ENCODE measurements around the gene ZMPSTE24.

ZMPSTE24 gene

DNA sequence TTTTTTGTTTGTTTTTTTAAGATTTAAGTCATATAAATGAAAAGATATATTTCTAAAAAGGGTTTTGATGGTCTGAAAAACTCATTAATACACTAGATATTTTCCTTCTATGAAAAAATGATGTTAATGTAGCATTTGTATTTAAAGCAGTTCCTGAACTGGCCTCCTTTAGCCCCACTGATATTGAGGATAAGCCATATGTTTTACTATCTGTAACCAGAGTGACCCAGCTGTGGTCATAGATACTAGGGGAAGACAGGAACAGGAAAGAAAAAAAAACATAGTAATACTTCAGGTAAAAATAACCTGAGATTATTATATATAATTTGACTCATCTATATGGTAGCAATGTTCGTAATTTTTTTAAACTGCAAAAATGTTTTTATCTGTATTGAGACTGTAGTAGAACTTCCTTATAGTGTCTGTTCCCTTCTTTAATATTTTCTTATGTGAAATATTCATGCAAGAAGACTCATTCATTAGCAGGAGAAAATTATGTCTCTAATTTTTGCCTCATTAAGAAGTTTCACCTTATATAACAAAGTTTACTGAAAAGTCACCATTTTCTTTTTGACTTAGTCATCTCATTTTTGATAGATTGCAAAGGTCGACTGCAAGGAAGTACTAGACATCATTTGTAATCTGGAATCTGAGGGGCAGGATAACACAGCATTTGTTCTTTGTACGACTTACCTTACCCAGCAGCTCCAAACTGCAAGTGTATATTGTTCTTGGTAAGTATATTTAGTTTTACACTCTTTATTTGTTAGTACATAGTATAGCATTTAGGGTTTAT lies 35.9 kb upstream of the ZMPSTE24 start:
- Histone ChIP-seq H2BK5ac (ENCODE audit: low read length) (no peak overlapping the region), H2BK15ac (ENCODE audit: low read length) (no peak overlapping the region), H3K4me1 (ENCODE audit: control insufficient read depth in 2 of 2, insufficient read depth in 1 of 2, low read depth in 1 of 2, low read length in 2 of 2) (no peaks in the 10 kb centered on the region), H2BK12ac (ENCODE audit: low read length) (no peak overlapping the region), H3K9ac (ENCODE audit: low read depth, low read length, poor library complexity) (no peak overlapping the region), H3K27me3 (ENCODE audit: control insufficient read depth in 3 of 3, insufficient read depth in 3 of 3, low read depth in 1 of 3, low read length in 3 of 3) (no peaks in the 10 kb centered on the region), H3K79me1 (ENCODE audit: low read depth, low read length) (no peaks in the 10 kb centered on the region), H4K8ac (ENCODE audit: low read depth, low read length) (no peak overlapping the region), H2BK120ac (ENCODE audit: low read depth, low read length) (no peak overlapping the region), H3K18ac (ENCODE audit: low read length) (no peak overlapping the region), H2AFZ (ENCODE audit: low read length) (no peak overlapping the region), H3K14ac (ENCODE audit: low read length) (no peak overlapping the region), H3K36me3 (replicated peaks in 1 of 2; ENCODE audit: control insufficient read depth in 2 of 2, insufficient read depth in 2 of 2, low read length in 2 of 2) (peaks cover 3 to 63% of the 10 kb centered on the region in 2 donors), H3K4me3 (ENCODE audit: low read length in 2 of 2) (no peak overlapping the region), H4K91ac (ENCODE audit: low read depth, low read length, poor library complexity) (no peak overlapping the region), H3K27ac (replicated peaks; ENCODE audit: low read length) (no peak overlapping the region), H2AK5ac (ENCODE audit: low read depth, low read length) (no peak overlapping the region), H3K4ac (ENCODE audit: low read length) (no peak overlapping the region), H3K4me2 (ENCODE audit: insufficient read depth, low read length, poor library complexity, severe bottlenecking) (no peak overlapping the region), H3K23ac (ENCODE audit: low read depth, low read length, poor library complexity) (no peak overlapping the region), H3K9me3 (replicated peaks in 1 of 2; ENCODE audit: control insufficient read depth in 2 of 2, insufficient read depth in 1 of 2, low read depth in 1 of 2, low read length in 2 of 2) (no peaks in the 10 kb centered on the region)
- WGBS, 2 donors (ENCODE audit: extremely low coverage in 2 of 2, insufficient read length in 2 of 2, insufficient replicate concordance in 1 of 2), result no CpG with 5 or more reads among the region's 3 CpGs
- no peak for DNase-seq (ENCODE audit: low spot score)

DNA sequence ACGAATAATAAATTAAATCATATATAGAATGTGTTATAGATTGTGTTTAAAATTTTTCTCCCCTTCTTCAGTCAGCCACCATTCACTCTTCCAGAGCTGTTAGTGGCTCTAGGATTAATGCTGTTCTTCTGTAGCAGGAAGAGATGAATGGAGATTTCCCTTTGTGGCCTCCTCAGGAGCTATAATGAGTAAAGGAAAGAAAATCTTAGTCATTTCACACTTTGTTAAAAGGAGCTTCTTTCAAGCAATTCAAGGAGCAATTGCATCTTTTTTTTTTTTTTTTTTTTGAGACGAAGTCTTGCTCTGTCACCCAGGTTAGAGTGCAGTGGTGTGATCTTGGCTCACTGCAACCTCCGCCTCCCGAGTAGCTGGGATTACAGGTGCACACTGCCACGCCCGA lies 34.0 kb upstream of the ZMPSTE24 start:
- no peak overlapping the region for H3K9ac ChIP-seq (ENCODE audit: low read depth, low read length, poor library complexity)
- H3K14ac ChIP-seq (ENCODE audit: low read length), result no peak overlapping the region
- no peak overlapping the region for H2BK5ac ChIP-seq (ENCODE audit: low read length)
- H2BK15ac ChIP-seq (ENCODE audit: low read length), result no peak overlapping the region
- H3K79me1 ChIP-seq (ENCODE audit: low read depth, low read length), result no peaks in the 10 kb centered on the region
- no peak overlapping the region for H3K4me3 ChIP-seq (ENCODE audit: low read length in 2 of 2)
- H3K36me3 ChIP-seq (replicated peaks in 1 of 2; ENCODE audit: control insufficient read depth in 2 of 2, insufficient read depth in 2 of 2, low read length in 2 of 2), result peaks cover 1 to 68% of the 10 kb centered on the region in 2 donors
- H3K23ac ChIP-seq (ENCODE audit: low read depth, low read length, poor library complexity), result no peak overlapping the region
- H4K91ac ChIP-seq (ENCODE audit: low read depth, low read length, poor library complexity), result no peak overlapping the region
- no peak overlapping the region for H2BK12ac ChIP-seq (ENCODE audit: low read length)
- no peak for DNase-seq (ENCODE audit: low spot score)
- no peak overlapping the region for H3K4ac ChIP-seq (ENCODE audit: low read length)
- H3K27me3 ChIP-seq (ENCODE audit: control insufficient read depth in 3 of 3, insufficient read depth in 3 of 3, low read depth in 1 of 3, low read length in 3 of 3), result no peaks in the 10 kb centered on the region
- no peak overlapping the region for H4K8ac ChIP-seq (ENCODE audit: low read depth, low read length)
- H3K4me2 ChIP-seq (ENCODE audit: insufficient read depth, low read length, poor library complexity, severe bottlenecking), result no peak overlapping the region
- H3K27ac ChIP-seq (replicated peaks; ENCODE audit: low read length), result no peak overlapping the region
- no peak overlapping the region for H3K18ac ChIP-seq (ENCODE audit: low read length)
- no CpG with 5 or more reads among the region's 6 CpGs for WGBS, 2 donors (ENCODE audit: extremely low coverage in 2 of 2, insufficient read length in 2 of 2, insufficient replicate concordance in 1 of 2)
- no peak overlapping the region for H2AFZ ChIP-seq (ENCODE audit: low read length)
- no peak overlapping the region for H2BK120ac ChIP-seq (ENCODE audit: low read depth, low read length)
- no peak overlapping the region for H2AK5ac ChIP-seq (ENCODE audit: low read depth, low read length)
- H3K4me1 ChIP-seq (ENCODE audit: control insufficient read depth in 2 of 2, insufficient read depth in 1 of 2, low read depth in 1 of 2, low read length in 2 of 2), result no peaks in the 10 kb centered on the region
- H3K9me3 ChIP-seq (replicated peaks in 1 of 2; ENCODE audit: control insufficient read depth in 2 of 2, insufficient read depth in 1 of 2, low read depth in 1 of 2, low read length in 2 of 2), result no peaks in the 10 kb centered on the region

DNA sequence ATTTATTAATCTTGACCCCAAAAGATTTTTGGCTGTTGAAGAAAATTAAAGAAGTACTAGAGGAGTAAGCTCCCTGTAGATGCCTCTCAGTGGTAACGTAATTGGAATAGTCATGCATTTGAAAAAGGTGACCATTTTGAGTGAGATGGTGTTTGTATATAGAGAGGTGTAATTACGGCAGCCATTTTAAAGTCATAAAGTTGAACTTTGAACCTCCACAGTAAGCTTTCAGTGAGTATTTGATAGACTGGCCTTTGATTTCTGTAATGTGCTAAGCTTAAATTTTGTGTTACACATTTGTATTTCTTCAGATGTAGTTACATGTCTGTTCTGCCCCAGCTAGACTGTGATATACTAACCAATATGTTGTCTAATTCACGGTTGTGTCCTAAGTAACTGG lies 31.8 kb upstream of the ZMPSTE24 start:
- H2BK12ac ChIP-seq (ENCODE audit: low read length), result no peak overlapping the region
- no peak overlapping the region for H3K27ac ChIP-seq (replicated peaks; ENCODE audit: low read length)
- no peak overlapping the region for H3K4me2 ChIP-seq (ENCODE audit: insufficient read depth, low read length, poor library complexity, severe bottlenecking)
- H2BK15ac ChIP-seq (ENCODE audit: low read length), result no peak overlapping the region
- H3K23ac ChIP-seq (ENCODE audit: low read depth, low read length, poor library complexity), result no peak overlapping the region
- H3K4me3 ChIP-seq (ENCODE audit: low read length in 2 of 2), result no peak overlapping the region
- H2AK5ac ChIP-seq (ENCODE audit: low read depth, low read length), result no peak overlapping the region
- H3K4ac ChIP-seq (ENCODE audit: low read length), result no peak overlapping the region
- H4K8ac ChIP-seq (ENCODE audit: low read depth, low read length), result no peak overlapping the region
- no peak overlapping the region for H2BK120ac ChIP-seq (ENCODE audit: low read depth, low read length)
- H3K9ac ChIP-seq (ENCODE audit: low read depth, low read length, poor library complexity), result no peak overlapping the region
- WGBS, 2 donors (ENCODE audit: extremely low coverage in 2 of 2, insufficient read length in 2 of 2, insufficient replicate concordance in 1 of 2), result no CpG with 5 or more reads among the region's 3 CpGs
- no peak for DNase-seq (ENCODE audit: low spot score)
- H3K4me1 ChIP-seq (ENCODE audit: control insufficient read depth in 2 of 2, insufficient read depth in 1 of 2, low read depth in 1 of 2, low read length in 2 of 2), result no peaks in the 10 kb centered on the region
- H2BK5ac ChIP-seq (ENCODE audit: low read length), result no peak overlapping the region
- no peak overlapping the region for H3K14ac ChIP-seq (ENCODE audit: low read length)
- H3K79me1 ChIP-seq (ENCODE audit: low read depth, low read length), result no peaks in the 10 kb centered on the region
- H3K27me3 ChIP-seq (ENCODE audit: control insufficient read depth in 3 of 3, insufficient read depth in 3 of 3, low read depth in 1 of 3, low read length in 3 of 3), result no peaks in the 10 kb centered on the region
- no peaks in the 10 kb centered on the region for H3K9me3 ChIP-seq (replicated peaks in 1 of 2; ENCODE audit: control insufficient read depth in 2 of 2, insufficient read depth in 1 of 2, low read depth in 1 of 2, low read length in 2 of 2)
- H2AFZ ChIP-seq (ENCODE audit: low read length), result no peak overlapping the region
- no peak overlapping the region for H3K18ac ChIP-seq (ENCODE audit: low read length)
- no peak overlapping the region for H4K91ac ChIP-seq (ENCODE audit: low read depth, low read length, poor library complexity)
- peaks cover 1 to 72% of the 10 kb centered on the region in 2 donors for H3K36me3 ChIP-seq (replicated peaks in 1 of 2; ENCODE audit: control insufficient read depth in 2 of 2, insufficient read depth in 2 of 2, low read length in 2 of 2)

DNA sequence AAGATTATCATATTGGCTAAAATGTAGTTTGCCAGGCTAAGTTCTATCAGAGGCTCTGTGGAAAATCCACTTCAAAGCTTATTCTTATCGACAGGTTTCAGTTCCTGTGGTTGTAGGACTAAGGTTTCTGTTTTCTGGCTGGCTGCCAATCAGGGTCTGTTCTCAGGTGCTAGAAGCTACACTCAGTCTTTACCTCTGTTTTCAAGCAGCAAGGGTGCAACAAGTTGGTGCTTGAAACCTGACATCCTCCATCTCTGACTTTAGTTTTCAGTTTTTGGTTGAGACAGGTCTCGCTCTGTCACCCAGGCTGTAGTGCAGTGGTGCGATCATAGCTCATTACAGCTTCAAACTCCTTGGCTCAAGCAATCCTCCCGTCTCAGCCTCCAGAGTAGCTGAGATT lies 25.6 kb upstream of the ZMPSTE24 start:
- H2BK120ac ChIP-seq (ENCODE audit: low read depth, low read length), result no peak overlapping the region
- H2BK5ac ChIP-seq (ENCODE audit: low read length), result no peak overlapping the region
- H3K9me3 ChIP-seq (replicated peaks in 1 of 2; ENCODE audit: control insufficient read depth in 2 of 2, insufficient read depth in 1 of 2, low read depth in 1 of 2, low read length in 2 of 2), result no peaks in the 10 kb centered on the region
- no peaks in the 10 kb centered on the region for H3K27me3 ChIP-seq (ENCODE audit: control insufficient read depth in 3 of 3, insufficient read depth in 3 of 3, low read depth in 1 of 3, low read length in 3 of 3)
- no peak overlapping the region for H3K18ac ChIP-seq (ENCODE audit: low read length)
- no peak overlapping the region for H3K14ac ChIP-seq (ENCODE audit: low read length)
- no peak overlapping the region for H3K4me2 ChIP-seq (ENCODE audit: insufficient read depth, low read length, poor library complexity, severe bottlenecking)
- H3K4me1 ChIP-seq (ENCODE audit: control insufficient read depth in 2 of 2, insufficient read depth in 1 of 2, low read depth in 1 of 2, low read length in 2 of 2), result no peaks in the 10 kb centered on the region
- no CpG with 5 or more reads among the region's 4 CpGs for WGBS, 2 donors (ENCODE audit: extremely low coverage in 2 of 2, insufficient read length in 2 of 2, insufficient replicate concordance in 1 of 2)
- H3K27ac ChIP-seq (replicated peaks; ENCODE audit: low read length), result no peak overlapping the region
- H4K91ac ChIP-seq (ENCODE audit: low read depth, low read length, poor library complexity), result no peak overlapping the region
- H2BK12ac ChIP-seq (ENCODE audit: low read length), result no peak overlapping the region
- H3K4me3 ChIP-seq (ENCODE audit: low read length in 2 of 2), result no peak overlapping the region
- H2BK15ac ChIP-seq (ENCODE audit: low read length), result no peak overlapping the region
- H4K8ac ChIP-seq (ENCODE audit: low read depth, low read length), result no peak overlapping the region
- DNase-seq (ENCODE audit: low spot score), result no peak
- no peak overlapping the region for H2AK5ac ChIP-seq (ENCODE audit: low read depth, low read length)
- H3K4ac ChIP-seq (ENCODE audit: low read length), result no peak overlapping the region
- H2AFZ ChIP-seq (ENCODE audit: low read length), result no peak overlapping the region
- H3K9ac ChIP-seq (ENCODE audit: low read depth, low read length, poor library complexity), result no peak overlapping the region
- peak overlapping the region; percentile 31 for H3K23ac ChIP-seq (ENCODE audit: low read depth, low read length, poor library complexity)
- no peaks in the 10 kb centered on the region for H3K79me1 ChIP-seq (ENCODE audit: low read depth, low read length)
- H3K36me3 ChIP-seq (replicated peaks in 1 of 2; ENCODE audit: control insufficient read depth in 2 of 2, insufficient read depth in 2 of 2, low read length in 2 of 2), result peaks cover 13 to 86% of the 10 kb centered on the region in 2 donors

Measured in neuronal stem cell (in vitro differentiated cells).